ENCODE results near the gene MAPK8IP3.

The MAPK8IP3 gene

DNA sequence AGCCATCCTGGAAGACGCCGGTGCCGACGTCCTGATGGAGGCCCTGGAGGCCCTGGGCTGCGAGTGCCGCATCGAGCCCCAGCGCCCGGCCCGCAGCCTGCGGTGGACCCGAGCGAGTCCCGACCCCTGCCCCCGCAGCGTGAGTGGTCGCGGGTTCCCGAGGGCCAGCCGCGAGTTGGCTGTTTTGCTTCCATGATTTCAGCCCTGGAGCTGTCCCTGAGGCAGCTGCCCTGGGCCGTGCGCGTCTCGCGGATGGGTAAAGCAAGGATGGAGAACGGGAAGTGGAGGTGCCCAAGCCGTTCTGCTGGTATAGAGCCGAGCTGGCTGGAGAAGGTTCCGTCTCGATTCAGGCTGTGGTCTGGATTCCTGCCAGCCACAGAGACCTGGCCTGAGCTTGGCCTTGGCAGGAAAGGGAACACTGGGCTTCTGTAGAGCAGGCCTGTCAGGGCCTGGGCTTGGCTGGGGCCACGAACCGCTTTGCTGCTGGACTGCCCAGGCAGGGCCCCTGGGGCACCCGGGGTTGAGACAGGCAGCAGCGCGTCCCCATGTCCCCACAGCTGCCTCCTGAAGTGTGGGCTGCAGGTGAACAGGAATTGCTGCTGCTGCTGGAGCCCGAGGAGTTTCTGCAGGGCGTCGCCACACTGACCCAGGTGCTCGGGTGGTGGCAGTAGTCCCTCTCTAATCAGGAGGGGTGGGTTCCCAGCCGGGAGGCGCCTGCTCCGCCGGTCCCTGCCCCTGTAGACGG, 67.9 kb downstream of the MAPK8IP3 start:
- TF ChIP-seq, protein P1, sequence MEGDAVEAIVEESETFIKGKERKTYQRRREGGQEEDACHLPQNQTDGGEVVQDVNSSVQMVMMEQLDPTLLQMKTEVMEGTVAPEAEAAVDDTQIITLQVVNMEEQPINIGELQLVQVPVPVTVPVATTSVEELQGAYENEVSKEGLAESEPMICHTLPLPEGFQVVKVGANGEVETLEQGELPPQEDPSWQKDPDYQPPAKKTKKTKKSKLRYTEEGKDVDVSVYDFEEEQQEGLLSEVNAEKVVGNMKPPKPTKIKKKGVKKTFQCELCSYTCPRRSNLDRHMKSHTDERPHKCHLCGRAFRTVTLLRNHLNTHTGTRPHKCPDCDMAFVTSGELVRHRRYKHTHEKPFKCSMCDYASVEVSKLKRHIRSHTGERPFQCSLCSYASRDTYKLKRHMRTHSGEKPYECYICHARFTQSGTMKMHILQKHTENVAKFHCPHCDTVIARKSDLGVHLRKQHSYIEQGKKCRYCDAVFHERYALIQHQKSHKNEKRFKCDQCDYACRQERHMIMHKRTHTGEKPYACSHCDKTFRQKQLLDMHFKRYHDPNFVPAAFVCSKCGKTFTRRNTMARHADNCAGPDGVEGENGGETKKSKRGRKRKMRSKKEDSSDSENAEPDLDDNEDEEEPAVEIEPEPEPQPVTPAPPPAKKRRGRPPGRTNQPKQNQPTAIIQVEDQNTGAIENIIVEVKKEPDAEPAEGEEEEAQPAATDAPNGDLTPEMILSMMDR (IDR thresholded peaks at IDR 0.05), result peak; percentile 72
- no peak for TF ChIP-seq ZFX (IDR thresholded peaks at IDR 0.05; ENCODE audit: borderline replicate concordance)
- peak overlapping the region; percentile 97 for H3K27ac ChIP-seq

GRCh38 chr16:1774448-1774780, 68.4 kb downstream of the MAPK8IP3 start:
- no peak for TF ChIP-seq ZFX (IDR thresholded peaks at IDR 0.05; ENCODE audit: borderline replicate concordance)
- TF ChIP-seq, protein P1 (IDR thresholded peaks at IDR 0.05), result no peak
- H3K27ac ChIP-seq, result peak overlapping the region; percentile 97

DNA sequence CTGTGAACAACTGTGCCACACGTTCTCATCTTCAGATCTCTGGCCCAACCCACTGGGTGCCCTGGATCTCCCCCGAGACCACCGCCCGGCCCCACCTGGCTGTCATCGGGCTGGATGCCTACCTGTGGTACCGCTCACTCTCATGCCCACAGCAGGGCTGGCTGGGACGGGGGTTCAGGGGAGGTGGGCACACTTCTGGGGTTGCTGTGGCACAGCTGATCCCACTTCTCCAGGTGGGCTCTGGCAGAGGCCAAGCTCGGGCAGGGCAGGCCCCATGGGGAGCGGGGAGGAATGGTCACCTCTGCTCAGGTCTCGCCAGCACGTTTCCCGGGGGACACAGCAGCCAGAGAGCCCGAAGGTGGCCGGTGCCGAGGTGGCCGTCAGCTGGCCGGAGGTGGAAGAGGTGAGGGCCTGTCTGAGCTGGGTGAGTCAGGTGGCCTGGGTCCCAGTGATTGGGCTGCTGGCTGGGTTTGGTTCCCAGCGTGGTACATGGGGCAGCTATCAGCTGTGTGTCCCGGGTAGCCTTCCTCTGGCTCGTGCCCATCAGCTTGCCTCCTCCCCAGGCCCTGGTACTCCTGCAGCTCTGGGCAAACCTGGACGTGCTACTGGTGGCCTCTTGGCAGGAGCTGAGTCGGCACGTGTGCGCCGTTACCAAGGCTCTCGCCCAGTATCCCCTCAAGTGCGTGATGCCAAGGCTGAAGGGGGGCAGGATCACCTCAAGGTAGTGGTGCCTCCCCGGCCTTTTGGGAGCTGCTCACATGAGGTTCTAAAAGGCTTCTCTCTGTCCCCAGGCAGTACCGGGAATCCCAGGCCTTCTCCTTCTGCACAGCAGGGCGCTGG, 69.2 kb downstream of the MAPK8IP3 start:
- no peak for TF ChIP-seq ZFX (IDR thresholded peaks at IDR 0.05; ENCODE audit: borderline replicate concordance)
- TF ChIP-seq, protein P1 (IDR thresholded peaks at IDR 0.05), result no peak
- peak overlapping the region; percentile 97; the same call in 1 of the 2 replicates for H3K27ac ChIP-seq

GRCh38 chr16:1775846-1776671, 70.1 kb downstream of the MAPK8IP3 start:
- peak overlapping the region; percentile 97 for H3K27ac ChIP-seq
- TF ChIP-seq, protein P1 (IDR thresholded peaks at IDR 0.05), result no peak
- TF ChIP-seq ZFX (IDR thresholded peaks at IDR 0.05; ENCODE audit: borderline replicate concordance), result no peak

GRCh38 chr16:1776672-1776955, 70.6 kb downstream of the MAPK8IP3 start:
- TF ChIP-seq ZFX (IDR thresholded peaks at IDR 0.05; ENCODE audit: borderline replicate concordance), result no peak
- TF ChIP-seq, protein P1 (IDR thresholded peaks at IDR 0.05), result no peak
- peak overlapping the region; percentile 93 for H3K27ac ChIP-seq

DNA sequence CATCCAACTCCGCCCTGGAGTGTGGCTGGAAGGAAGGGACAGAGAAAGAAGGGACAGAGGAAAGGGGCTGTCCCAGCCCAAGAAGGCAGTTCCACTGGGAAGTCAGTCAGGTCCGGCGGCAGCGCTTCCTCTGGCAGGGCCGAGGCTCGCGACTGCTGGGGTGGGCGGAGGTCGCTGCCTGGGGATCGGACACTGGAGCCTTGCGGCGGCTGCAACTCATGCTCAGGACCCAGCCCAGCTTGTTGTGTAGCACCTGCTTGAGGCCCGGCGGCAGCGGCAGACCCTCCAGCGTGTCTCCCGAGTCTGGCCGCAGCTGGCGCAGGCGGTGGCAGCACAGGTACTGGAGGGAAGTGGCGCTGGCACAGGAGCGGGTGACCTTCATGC, 71.0 kb downstream of the MAPK8IP3 start:
- TF ChIP-seq, protein P1 (IDR thresholded peaks at IDR 0.05), result no peak
- no peak for TF ChIP-seq ZFX (IDR thresholded peaks at IDR 0.05; ENCODE audit: borderline replicate concordance)

More for the DNA sequence above, 71.0 kb downstream of the MAPK8IP3 start:
- peak overlapping the region; percentile 93 for H3K27ac ChIP-seq

Data from 22Rv1 (cell line).